ENCODE data around the gene FRYL.

Gene FRYL

DNA sequence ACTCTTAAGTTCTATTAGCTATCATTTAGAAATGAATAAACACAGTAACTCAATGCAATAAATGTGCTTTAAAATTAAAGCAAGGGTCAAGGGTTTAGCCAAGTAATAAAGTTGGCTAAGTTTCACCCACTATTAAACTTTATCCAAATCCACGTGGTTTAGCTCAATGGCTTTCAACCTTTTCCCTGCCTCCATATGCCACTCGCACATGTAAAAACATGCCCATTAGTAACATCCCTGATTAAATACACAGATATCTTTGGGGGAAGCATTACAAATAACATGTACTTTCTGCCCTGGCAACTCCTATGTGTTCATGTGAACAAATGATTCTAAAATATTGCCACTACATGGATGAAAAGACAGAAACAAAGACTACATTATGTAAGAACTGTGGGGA lies 159.2 kb downstream of the FRYL start:
- no peak for TF ChIP-seq CTCF (IDR thresholded peaks at IDR 0.05; ENCODE audit: low read depth, low read length)
- DNase-seq (ENCODE audit: extremely low read depth, low read depth) = no peak

- DNase-seq (ENCODE audit: extremely low read depth, low read depth) = no peak
- TF ChIP-seq CTCF (IDR thresholded peaks at IDR 0.05; ENCODE audit: low read depth, low read length) = no peak
Observed at GRCh38 chr4:48620093-48620492, 160.0 kb downstream of the FRYL start.

DNA sequence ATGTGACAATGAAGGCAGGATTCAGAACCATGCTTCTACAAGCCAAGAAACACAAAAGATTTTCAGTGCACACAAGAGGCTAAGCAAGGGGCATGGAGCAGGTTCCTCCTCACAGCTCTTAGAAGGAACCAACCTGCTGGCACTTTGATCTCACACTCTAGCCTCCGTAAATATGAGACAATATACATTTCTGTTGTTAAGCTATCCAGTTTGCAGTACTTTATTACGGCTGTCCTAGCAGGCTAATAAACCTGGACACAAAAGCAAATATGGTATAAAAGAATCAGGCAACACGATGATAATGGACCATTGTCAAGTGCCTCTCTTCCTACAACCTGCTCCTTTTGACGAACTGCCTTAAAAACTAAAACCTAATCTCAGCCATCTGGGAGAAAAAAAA lies 175.6 kb downstream of the FRYL start:
- no peak for TF ChIP-seq CTCF (IDR thresholded peaks at IDR 0.05; ENCODE audit: low read depth, low read length)
- no peak for DNase-seq (ENCODE audit: extremely low read depth, low read depth)

GRCh38 chr4:48604041-48604440 lies 176.0 kb downstream of the FRYL start:
- no peak for DNase-seq (ENCODE audit: extremely low read depth, low read depth)
- no peak for TF ChIP-seq CTCF (IDR thresholded peaks at IDR 0.05; ENCODE audit: low read depth, low read length)

DNA sequence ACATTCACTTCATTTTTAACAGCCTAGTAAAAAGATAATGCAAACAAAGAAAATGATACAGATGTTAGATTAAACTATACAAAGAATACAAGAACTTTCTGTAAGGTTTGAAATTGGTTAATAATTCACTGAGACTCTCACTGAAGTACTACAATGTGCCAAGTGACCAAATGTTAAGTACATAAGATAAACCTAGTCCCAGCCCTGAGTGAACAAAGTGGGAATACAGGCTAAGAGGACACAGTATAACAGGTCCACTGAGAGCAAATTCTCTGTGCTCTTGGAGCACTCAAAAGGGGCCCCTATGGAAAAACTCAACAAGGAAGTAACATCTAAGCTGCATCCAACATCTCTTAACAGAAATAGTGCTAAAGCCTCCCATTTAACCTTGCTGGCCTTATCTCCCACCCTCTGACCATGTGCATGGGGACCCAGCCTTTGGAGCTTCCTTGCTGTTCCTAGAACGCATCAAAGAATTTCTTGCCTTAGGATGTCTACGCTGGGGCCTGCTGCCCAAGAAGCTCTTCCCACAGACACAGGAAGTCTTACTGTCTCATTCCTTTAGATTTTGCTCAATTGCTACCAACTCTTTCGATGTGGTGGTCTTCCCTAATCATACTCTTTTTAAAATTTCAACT lies 176.6 kb downstream of the FRYL start:
- no peak for TF ChIP-seq CTCF (IDR thresholded peaks at IDR 0.05; ENCODE audit: low read depth, low read length)
- DNase-seq (ENCODE audit: extremely low read depth, low read depth) = no peak

GRCh38 chr4:48602763-48603162 lies 177.3 kb downstream of the FRYL start:
- TF ChIP-seq CTCF (IDR thresholded peaks at IDR 0.05; ENCODE audit: low read depth, low read length) = no peak

GRCh38 chr4:48602222-48602621 lies 177.9 kb downstream of the FRYL start:
- no peak for TF ChIP-seq CTCF (IDR thresholded peaks at IDR 0.05; ENCODE audit: low read depth, low read length)
- DNase-seq (ENCODE audit: extremely low read depth, low read depth) = no peak

More at GRCh38 chr4:48602763-48603162, 177.3 kb downstream of the FRYL start:
- DNase-seq (ENCODE audit: extremely low read depth, low read depth) = no peak

All from AG09319 (cell line).